Ovary (tissue), 9 donors: ENCODE data around the gene PTGIS. TPM values are rescaled to one million over a fixed set of nuclear protein-coding genes. Genes with fewer than 3 reads are reported as not detected.

Experiments used
- DNase-seq, 5 donors: peaks; one replicate each; pipeline ENCODE4 v3.0.0-alpha.2; 2019 to 2020
- H3K27ac ChIP-seq, 2 donors: fragments of 200-600 bp; one replicate each; pipeline versions ENCODE4 v1.5.1 to v1.8.0; 2019 to 2022
- H3K27me3 ChIP-seq: fragments of 200-600 bp; one replicate; pipeline ENCODE4 v1.8.0; 2022
- H3K36me3 ChIP-seq: fragments of 200-600 bp; sonication (generic); one replicate; pipeline ENCODE4 v1.5.1; 2019
- H3K4me1 ChIP-seq: one replicate; pipeline ENCODE4 v1.8.1; 2013; ENCODE audit warnings: mild to moderate bottlenecking, moderate library complexity; ENCODE audit not compliant: insufficient read depth
- H3K4me3 ChIP-seq: fragments of 200-600 bp; sonication (generic); one replicate; pipeline ENCODE4 v1.5.1; 2017
- H3K9me3 ChIP-seq, 2 donors: fragments of 200-600 bp in 1 of 2; sonication (generic) in 1 of 2; one replicate each; pipeline versions ENCODE4 v1.5.1 to v1.8.1; 2013 to 2019; ENCODE audit warnings: mild to moderate bottlenecking in 1 of 2, moderate library complexity in 1 of 2
- EP300 ChIP-seq: sonication (generic); formaldehyde crosslinking; IDR thresholded peaks from one replicate; pipeline ENCODE4 v1.6.1; 2017; ENCODE audit warnings: antibody characterized with exemption
- POLR2A ChIP-seq: fragments of 450-650 bp; IDR thresholded peaks from one replicate; pipeline ENCODE4 v1.6.1; 2017; ENCODE audit warnings: antibody characterized with exemption, mild to moderate bottlenecking, moderate library complexity
- WGBS, 3 donors: extraction: QIAGEN DNeasy Blood & Tissue Kit in 1 of 3; methylation state at CpG; one replicate each; pipeline versions ENCODE4 v1.1.5 to v1.1.7; 2013 to 2017; 5-methylcytosine and 5-hydroxymethylcytosine counted together
- intact Hi-C, 4 donors: fragments of 100-400 bp; cut with DNase I; formaldehyde crosslinking; loops; one replicate each; pipeline versions ENCODE4 v1.11.0 to v1.15.1; 2022 to 2023
- polyA plus RNA-seq, 2 donors: library from polyadenylated mRNA; stranded (reverse); fragments of 200-250 nt in 1 of 2; fragments of 350-450 nt in 1 of 2; fragmentation: Illumina TruSeq in 1 of 2; extraction: RNeasy Lipid Tissue Mini Kit (QIAGEN cat#74804) in 1 of 2; gene quantifications; one replicate each; pipeline ENCODE4 v1.2.3, GENCODE V29; 2013 to 2014
- total RNA-seq, 7 donors: library from RNA; depleted of rRNA in 2 of 7; stranded (reverse); fragments of >200 nt in 2 of 7; fragmentation: NEBNext Ultra II Directional in 3 of 7; extraction: Animal tissue kit (Norgen Biotek cat#: 25700) in 3 of 7; gene quantifications; one replicate each; pipeline versions ENCODE4 v1.1.0 to v1.2.4, GENCODE V29; 2016 to 2023
- TF ChIP-seq, protein P1 (sequence below), 3 donors: fragments of 450-650 bp in 2 of 3; fragments of 200-600 bp in 1 of 3; IDR thresholded peaks; one replicate each; pipeline versions ENCODE4 v1.5.1 to v1.8.0; 2016 to 2022; ENCODE audit warnings: antibody characterized with exemption in 3 of 3, mild to moderate bottlenecking in 1 of 3
- donor health status: DM: no; HTN: no; CAD: no; lungs with moderate emphysema.
- donor health status: DM: no; HTN: no; CAD: no.
- donor health status: Bipolar disorder and iron deficiency.
- donor health status: DM: yes; HTN: yes; CAD: no.
- donor health status: DM: no; HTN: no; CAD: no.
- donor health status: DM: yes; HTN: yes; CAD: no.

The PTGIS gene
- total and polyA plus RNA-seq, 9 donors = 38.3 to 221 (median 130) TPM

DNA sequence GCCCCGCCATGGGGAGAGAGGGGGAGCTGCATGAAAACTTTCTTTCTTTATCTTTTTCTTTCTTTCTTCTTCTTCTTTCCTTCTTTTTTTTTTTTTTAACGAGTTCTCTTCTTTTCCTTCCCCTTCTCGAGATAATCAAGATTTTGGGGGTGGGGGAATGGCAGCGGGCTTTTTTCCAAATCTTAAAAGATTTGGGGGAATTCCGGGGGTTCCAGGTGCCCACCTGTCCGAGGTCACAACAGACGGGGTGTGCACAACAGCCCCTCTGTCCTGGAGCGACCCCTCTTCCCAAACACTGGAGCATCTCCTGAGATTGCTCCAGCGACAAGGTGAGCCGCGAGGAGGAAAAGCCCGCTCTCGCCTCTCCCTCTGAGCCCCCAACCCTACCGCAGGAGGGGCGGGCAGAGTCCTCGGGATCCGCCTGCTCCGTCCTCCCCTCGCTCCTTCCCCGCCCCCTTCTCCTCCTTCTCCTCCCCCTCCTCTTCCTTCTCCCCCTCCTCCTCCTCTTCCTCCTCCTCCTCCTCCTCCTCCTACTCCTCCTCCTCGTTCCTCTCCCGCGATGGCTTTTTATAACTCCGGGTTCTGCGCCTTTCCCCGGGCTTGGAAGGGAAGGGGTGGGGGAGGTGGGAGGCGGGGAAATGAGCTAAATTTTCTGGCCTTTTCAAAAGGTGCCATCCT lies 84.8 kb downstream of the PTGIS start:
- Histone ChIP-seq H3K27me3 (no peaks in the 10 kb centered on the region), H3K9me3 (no peaks in the 10 kb centered on the region), H3K4me3 (peak overlapping the region; percentile 34), H3K27ac (no peak overlapping the region), H3K36me3 (no peaks in the 10 kb centered on the region), H3K4me1 (peaks cover 2% of the 10 kb centered on the region)
- no peak for TF ChIP-seq EP300
- TF ChIP-seq, protein P1, sequence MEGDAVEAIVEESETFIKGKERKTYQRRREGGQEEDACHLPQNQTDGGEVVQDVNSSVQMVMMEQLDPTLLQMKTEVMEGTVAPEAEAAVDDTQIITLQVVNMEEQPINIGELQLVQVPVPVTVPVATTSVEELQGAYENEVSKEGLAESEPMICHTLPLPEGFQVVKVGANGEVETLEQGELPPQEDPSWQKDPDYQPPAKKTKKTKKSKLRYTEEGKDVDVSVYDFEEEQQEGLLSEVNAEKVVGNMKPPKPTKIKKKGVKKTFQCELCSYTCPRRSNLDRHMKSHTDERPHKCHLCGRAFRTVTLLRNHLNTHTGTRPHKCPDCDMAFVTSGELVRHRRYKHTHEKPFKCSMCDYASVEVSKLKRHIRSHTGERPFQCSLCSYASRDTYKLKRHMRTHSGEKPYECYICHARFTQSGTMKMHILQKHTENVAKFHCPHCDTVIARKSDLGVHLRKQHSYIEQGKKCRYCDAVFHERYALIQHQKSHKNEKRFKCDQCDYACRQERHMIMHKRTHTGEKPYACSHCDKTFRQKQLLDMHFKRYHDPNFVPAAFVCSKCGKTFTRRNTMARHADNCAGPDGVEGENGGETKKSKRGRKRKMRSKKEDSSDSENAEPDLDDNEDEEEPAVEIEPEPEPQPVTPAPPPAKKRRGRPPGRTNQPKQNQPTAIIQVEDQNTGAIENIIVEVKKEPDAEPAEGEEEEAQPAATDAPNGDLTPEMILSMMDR (IDR thresholded peaks at IDR 0.05) = no peak
- DNase-seq = no peak
- WGBS, 3 donors = 1 to 2% (median 1%) methylated on average over 27 of the region's 27 CpGs
- intact Hi-C loops = loop anchor here in 3 of 4 donors (2.0 to 5.0 kb wide), 3 partner anchors 146 to 150 kb away; no protein-coding TSS in a partner anchor

DNA sequence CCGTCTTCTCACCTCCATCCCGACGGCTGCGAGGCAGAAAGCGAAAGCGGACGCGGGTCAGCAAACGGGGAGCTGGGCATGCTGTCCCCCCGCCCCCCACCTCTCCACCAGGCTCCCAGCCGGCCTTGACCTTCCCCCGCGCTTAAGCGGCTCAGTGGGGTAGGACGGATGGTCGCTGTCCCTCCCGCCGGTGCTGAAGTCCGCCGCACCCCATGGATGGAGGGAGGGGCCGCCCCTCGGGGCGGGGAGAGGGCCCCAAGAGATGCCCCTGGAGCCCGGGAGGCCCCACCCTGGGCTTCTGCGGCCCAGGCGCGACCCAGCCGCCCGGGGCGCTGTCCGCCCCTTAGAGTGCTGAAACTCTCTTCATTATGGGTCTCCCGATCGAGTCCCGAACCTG lies 85.3 kb downstream of the PTGIS start, which contains the start of gene KCNB1:
KCNB1 (minus strand) TSS at position 48 of the 397 bp plus-strand sequence. CDS start 188 bp downstream, outside the sequence.
- no peak within 1 kb of the TSS for H3K27ac ChIP-seq
- H3K27me3 ChIP-seq = no peaks in the 10 kb centered on the region
- 0 to 1% (median 0%) methylated on average over 14 to 34 of the region's 34 CpGs for WGBS, 3 donors
- H3K4me3 ChIP-seq = peak within 1 kb of the TSS; percentile 34
- TF ChIP-seq EP300 = no peak
- TF ChIP-seq, protein P1 (IDR thresholded peaks at IDR 0.05) = peak in 1 of 3 donors; percentile 30
- peak; percentile 66 to 93 (median 83) for DNase-seq
- no peaks in the 10 kb centered on the region for H3K9me3 ChIP-seq
- intact Hi-C loops = loop anchor here in 3 of 4 donors (2.0 to 5.0 kb wide), 3 partner anchors 145 to 150 kb away; no protein-coding TSS in a partner anchor
- peaks cover 2% of the 10 kb centered on the region for H3K4me1 ChIP-seq
- H3K36me3 ChIP-seq = no peaks in the 10 kb centered on the region

DNA sequence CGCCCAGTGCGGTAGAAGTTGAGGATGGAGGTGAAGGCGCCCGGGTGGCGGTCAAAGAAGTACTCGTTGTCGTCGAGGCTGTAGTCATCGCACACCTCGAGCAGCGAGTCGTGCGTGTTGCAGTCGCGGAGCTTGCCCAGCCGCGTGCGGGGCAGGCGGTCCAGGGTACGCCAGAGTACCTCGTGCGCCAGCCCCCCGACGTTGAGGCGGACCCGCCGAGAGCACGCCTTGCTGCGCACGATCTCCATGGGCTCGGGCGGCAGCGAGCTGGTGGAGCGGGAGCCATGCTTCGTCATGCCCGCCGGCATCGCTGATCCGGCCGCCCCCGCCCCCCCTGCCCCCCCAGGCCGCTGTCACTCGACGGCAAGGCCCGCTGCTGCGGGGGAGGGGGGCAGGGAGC lies 85.8 kb downstream of the PTGIS start:
- 57 to 75% (median 60%) methylated on average over 39 to 46 of the region's 46 CpGs for WGBS, 3 donors
- no peaks in the 10 kb centered on the region for H3K9me3 ChIP-seq
- TF ChIP-seq, protein P1 (IDR thresholded peaks at IDR 0.05) = no peak
- TF ChIP-seq POLR2A (no peak), EP300 (no peak)
- no peaks in the 10 kb centered on the region for H3K27me3 ChIP-seq
- DNase-seq = peak in 2 of 5 donors; percentile 35 to 48
- H3K36me3 ChIP-seq = no peaks in the 10 kb centered on the region
- peaks cover 2% of the 10 kb centered on the region for H3K4me1 ChIP-seq
- H3K27ac ChIP-seq = no peak overlapping the region
- intact Hi-C loops = loop anchor here in 3 of 4 donors (2.0 to 5.0 kb wide), 3 partner anchors 145 to 149 kb away; no protein-coding TSS in a partner anchor
- peak overlapping the region; percentile 34 for H3K4me3 ChIP-seq

DNA sequence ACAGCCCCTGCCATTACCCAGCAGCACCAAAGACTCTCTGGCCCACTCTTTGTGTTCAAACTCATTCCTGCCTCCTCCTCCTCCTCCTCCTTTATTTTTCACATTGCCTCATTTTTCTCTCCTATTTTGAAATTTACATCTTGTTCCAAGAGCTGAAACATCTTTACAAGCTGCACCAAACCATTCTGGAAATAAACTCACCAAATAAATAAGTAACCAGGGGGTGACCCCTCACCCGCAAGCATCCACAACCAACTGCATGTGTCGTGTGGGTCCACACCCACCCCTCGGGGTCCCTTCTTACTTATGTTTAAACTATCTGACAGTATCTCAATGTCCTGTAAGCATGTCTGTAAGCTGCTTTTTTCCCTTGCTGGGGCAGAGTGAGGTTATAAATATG lies 86.8 kb downstream of the PTGIS start:
- intact Hi-C loops = loop anchor here in 1 of 4 donors (5.0 kb wide), 1 partner anchor 144 kb away; no protein-coding TSS in a partner anchor
- H3K27me3 ChIP-seq = no peaks in the 10 kb centered on the region
- H3K4me3 ChIP-seq = no peak overlapping the region
- whole genome bisulfite sequencing, 3 donors = 70 to 78% (median 70%) methylated on average over 3 of the region's 3 CpGs
- DNase-seq = no peak
- no peaks in the 10 kb centered on the region for H3K9me3 ChIP-seq
- H3K36me3 ChIP-seq = no peaks in the 10 kb centered on the region
- no peak overlapping the region for H3K27ac ChIP-seq
- TF ChIP-seq POLR2A (no peak), EP300 (no peak)
- TF ChIP-seq, protein P1 (IDR thresholded peaks at IDR 0.05) = no peak
- peaks cover 2% of the 10 kb centered on the region for H3K4me1 ChIP-seq
